ENCODE measurements around the gene AP5B1. TPM values are rescaled to one million over a fixed set of nuclear protein-coding genes. Genes with fewer than 3 reads are reported as not detected.

Gene AP5B1
- total and polyA plus RNA-seq, 2 of the 8 experiments (the other 6 are each of a cell fraction or from before 2014, with no cell fraction given): 7.6 to 10.0 TPM

- TF ChIP-seq CHD7 (IDR thresholded peaks at IDR 0.05; ENCODE audit: insufficient replicate concordance, low read length) (no peak), RXRA (IDR thresholded peaks at IDR 0.05; ENCODE audit: insufficient read depth, low read depth, low read length) (no peak), TEAD4 (IDR thresholded peaks at IDR 0.05; ENCODE audit: low read depth, low read length) (no peak), SRF (IDR thresholded peaks at IDR 0.05; ENCODE audit: low read depth, low read length) (no peak), EGR1 (IDR thresholded peaks at IDR 0.05; ENCODE audit: borderline replicate concordance, low read depth, low read length) (no peak)
These were observed 22.1 kb upstream of the AP5B1 start (continued) for GRCh38 chr11:65802841-65803240.
